Smooth muscle cell (in vitro differentiated cells): ENCODE measurements around the gene TFAP2B. TPM values are rescaled to one million over a fixed set of nuclear protein-coding genes. Genes with fewer than 3 reads are reported as not detected.

ENCODE experiments used
- DNase-seq: peaks from one replicate; lab custom pipeline; 2025; ENCODE audit not compliant: unreplicated experiment; lab: John Stamatoyannopoulos, UW
- H2AFZ ChIP-seq: fragments of 200-600 bp; sonication (generic); 2 replicates; pipeline ENCODE4 v1.6.0; 2016; ENCODE audit warnings: antibody characterized with exemption, low read depth, mild to moderate bottlenecking
- H3F3A ChIP-seq: fragments of 200-600 bp; sonication (generic); 2 replicates; pipeline ENCODE4 v1.6.0; 2017; ENCODE audit warnings: antibody characterized with exemption, low read depth
- H3K27ac ChIP-seq: fragments of 200-600 bp; sonication (generic); 2 replicates; pipeline ENCODE4 v1.5.1; 2016; ENCODE audit warnings: low read depth, mild to moderate bottlenecking
- H3K27me3 ChIP-seq: fragments of 200-600 bp; sonication (generic); 2 replicates; pipeline ENCODE4 v1.6.1; 2016; ENCODE audit warnings: low read depth, mild to moderate bottlenecking
- H3K36me3 ChIP-seq: fragments of 200-600 bp; sonication (generic); 2 replicates; pipeline ENCODE4 v1.5.1; 2016; ENCODE audit warnings: low read depth
- H3K4me1 ChIP-seq: fragments of 200-600 bp; sonication (generic); 2 replicates; pipeline ENCODE4 v1.5.1; 2016; ENCODE audit warnings: low read depth
- H3K4me2 ChIP-seq: fragments of 200-600 bp; sonication (generic); 2 replicates; pipeline ENCODE4 v1.6.0; 2016; ENCODE audit warnings: mild to moderate bottlenecking
- H3K4me3 ChIP-seq: fragments of 200-600 bp; sonication (generic); 2 replicates; pipeline ENCODE4 v1.5.1; 2016; ENCODE audit warnings: mild to moderate bottlenecking
- H3K79me2 ChIP-seq: fragments of 200-600 bp; sonication (generic); 2 replicates; pipeline ENCODE4 v1.6.0; 2016; ENCODE audit warnings: low read depth, mild to moderate bottlenecking
- H3K9ac ChIP-seq: fragments of 200-600 bp; sonication (generic); 2 replicates; pipeline ENCODE4 v1.6.0; 2016; ENCODE audit warnings: low read depth
- H3K9me3 ChIP-seq: fragments of 200-600 bp; sonication (generic); replicated peaks from 2 replicates; pipeline ENCODE4 v1.5.1; 2016; ENCODE audit warnings: low read depth
- H4K20me1 ChIP-seq: fragments of 200-600 bp; sonication (generic); 2 replicates; pipeline ENCODE4 v1.6.0; 2016; ENCODE audit warnings: low read depth
- CTCF ChIP-seq: fragments of 200-600 bp; sonication (generic); IDR thresholded peaks from 2 replicates; pipeline ENCODE4 v1.5.1; 2017; ENCODE audit warnings: borderline replicate concordance, mild to moderate bottlenecking, antibody characterized with exemption; ENCODE audit not compliant: insufficient read depth, poor library complexity, severe bottlenecking
- WGBS: methylation state at CpG from one replicate; pipeline ENCODE4 v1.1.7; 2016; ENCODE audit warnings: low lambda C conversion rate; 5-methylcytosine and 5-hydroxymethylcytosine counted together
- polyA plus RNA-seq: library from polyadenylated mRNA; unstranded; fragments of >200 nt; fragmentation: Nextera tagmentation; extraction: Ambion mirVana; gene quantifications from 2 replicates; pipeline ENCODE4 v1.2.1, GENCODE V29; 2016
- total RNA-seq: library from RNA; depleted of rRNA; stranded (reverse); fragments of >200 nt; gene quantifications from 2 replicates; pipeline ENCODE4 v1.2.3, GENCODE V29; 2014

The TFAP2B gene
- total and polyA plus RNA-seq, 2 experiments from 2014 or later = not detected

- Histone ChIP-seq H4K20me1 (no peaks in the 10 kb centered on the region), H3K36me3 (no peaks in the 10 kb centered on the region), H3F3A (no peaks in the 10 kb centered on the region), H3K4me3 (no peak overlapping the region), H3K9me3 (no peaks in the 10 kb centered on the region), H2AFZ (no peak overlapping the region), H3K9ac (no peak overlapping the region), H3K79me2 (no peaks in the 10 kb centered on the region), H3K27me3 (peaks cover 100% of the 10 kb centered on the region), H3K4me2 (no peak overlapping the region), H3K27ac (no peak overlapping the region), H3K4me1 (peaks cover 18% of the 10 kb centered on the region)
- DNase-seq = no peak
- no peak for TF ChIP-seq CTCF
- WGBS = 10% methylated on average over 18 of the region's 18 CpGs
Observed at GRCh38 chr6:50840811-50841192, 22.1 kb downstream of the TFAP2B start.

GRCh38 chr6:50842446-50842845 lies 23.8 kb downstream of the TFAP2B start:
- no peak for TF ChIP-seq CTCF
- Histone ChIP-seq H3K4me1 (peaks cover 18% of the 10 kb centered on the region), H3K9me3 (no peaks in the 10 kb centered on the region), H3K36me3 (no peaks in the 10 kb centered on the region), H3K9ac (no peak overlapping the region), H3K4me2 (peak overlapping the region; percentile 80), H3K27ac (no peak overlapping the region), H2AFZ (no peak overlapping the region), H4K20me1 (no peaks in the 10 kb centered on the region), H3F3A (no peaks in the 10 kb centered on the region), H3K4me3 (no peak overlapping the region), H3K79me2 (no peaks in the 10 kb centered on the region), H3K27me3 (peaks cover 100% of the 10 kb centered on the region)
- no peak for DNase-seq
- WGBS = 7% methylated on average over 7 of the region's 7 CpGs

- no peaks in the 10 kb centered on the region for H3K9me3 ChIP-seq
- peaks cover 18% of the 10 kb centered on the region for H3K4me1 ChIP-seq
- WGBS = 1% methylated on average over 32 of the region's 32 CpGs
- no peak overlapping the region for H3K9ac ChIP-seq
- peak overlapping the region; percentile 80 for H3K4me2 ChIP-seq
- no peak overlapping the region for H3K4me3 ChIP-seq
- no peak overlapping the region for H3K27ac ChIP-seq
- DNase-seq = no peak
- no peaks in the 10 kb centered on the region for H3K36me3 ChIP-seq
- H2AFZ ChIP-seq = peak overlapping the region; percentile 25
- no peaks in the 10 kb centered on the region for H3K79me2 ChIP-seq
- no peaks in the 10 kb centered on the region for H4K20me1 ChIP-seq
- H3F3A ChIP-seq = no peaks in the 10 kb centered on the region
- TF ChIP-seq CTCF = no peak
- peaks cover 100% of the 10 kb centered on the region for H3K27me3 ChIP-seq
Observed at GRCh38 chr6:50842861-50843384, 24.3 kb downstream of the TFAP2B start.

GRCh38 chr6:50843842-50844241 lies 25.2 kb downstream of the TFAP2B start:
- H3K27me3 ChIP-seq = peaks cover 100% of the 10 kb centered on the region
- no peak for TF ChIP-seq CTCF
- H3K9me3 ChIP-seq = no peaks in the 10 kb centered on the region
- H3K36me3 ChIP-seq = no peaks in the 10 kb centered on the region
- peak overlapping the region; percentile 23 for H3K4me3 ChIP-seq
- 2% methylated on average over 19 of the region's 20 CpGs for whole genome bisulfite sequencing
- peaks cover 18% of the 10 kb centered on the region for H3K4me1 ChIP-seq
- no peaks in the 10 kb centered on the region for H4K20me1 ChIP-seq
- no peak overlapping the region for H3K27ac ChIP-seq
- H3K79me2 ChIP-seq = no peaks in the 10 kb centered on the region
- no peak overlapping the region for H3K9ac ChIP-seq
- H3K4me2 ChIP-seq = peak overlapping the region; percentile 80
- no peak overlapping the region for H2AFZ ChIP-seq
- DNase-seq = no peak
- no peaks in the 10 kb centered on the region for H3F3A ChIP-seq
